AG10803 (cell line): ENCODE measurements around the gene TTLL11.
"Not testable (repeated sequence)": the region's sequence is repeated elsewhere in the genome, so short reads cannot be mapped to it uniquely, and the experiment has no call there.

ENCODE experiments used
- DNase-seq: peaks from one replicate; pipeline ENCODE4 v3.0.0; 2010; ENCODE audit warnings: low read depth
- H3K4me3 ChIP-seq: 2 replicates; pipeline ENCODE4 v1.5.1; 2011; ENCODE audit warnings: mild to moderate bottlenecking, low read length, control low read depth
- TF ChIP-seq, protein P1 (sequence below): conservative IDR thresholded peaks from 2 replicates; pipeline ENCODE4 v1.5.1; 2011; ENCODE audit warnings: mild to moderate bottlenecking, low read length, control low read depth, inconsistent platforms

Gene TTLL11

DNA sequence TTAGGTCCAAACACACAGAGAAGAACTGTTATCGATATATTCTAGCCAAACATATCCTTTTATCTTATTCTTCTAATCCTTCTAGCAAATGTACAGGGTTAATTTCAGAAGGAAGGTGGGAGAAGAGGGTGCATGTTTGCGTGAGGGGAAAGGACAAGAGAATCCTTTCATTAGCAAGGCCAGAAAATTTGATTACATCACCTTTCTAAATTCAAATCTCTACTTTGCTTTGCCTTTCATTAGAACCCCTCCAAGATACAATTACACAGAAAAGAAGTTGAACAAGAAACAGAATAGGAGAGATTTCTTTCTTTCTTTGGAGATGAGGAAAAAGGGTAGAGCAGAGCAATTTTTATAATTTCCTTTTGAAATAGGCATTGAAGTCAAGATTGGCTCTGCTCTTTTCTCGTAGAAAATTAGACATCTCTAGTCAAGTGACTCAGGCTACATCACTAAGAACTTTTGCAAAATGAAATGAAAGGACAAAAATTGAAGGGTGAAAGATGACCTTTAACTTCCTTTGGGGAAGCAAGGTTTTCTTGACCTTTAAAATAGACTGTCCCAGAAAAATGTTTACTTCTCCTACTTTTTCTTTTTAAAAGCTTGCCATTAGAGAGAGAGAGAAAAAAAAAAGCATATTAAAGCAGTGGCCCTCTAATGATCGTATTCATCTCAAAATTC lies 81.2 kb downstream of the TTLL11 start:
- TF ChIP-seq, protein P1, sequence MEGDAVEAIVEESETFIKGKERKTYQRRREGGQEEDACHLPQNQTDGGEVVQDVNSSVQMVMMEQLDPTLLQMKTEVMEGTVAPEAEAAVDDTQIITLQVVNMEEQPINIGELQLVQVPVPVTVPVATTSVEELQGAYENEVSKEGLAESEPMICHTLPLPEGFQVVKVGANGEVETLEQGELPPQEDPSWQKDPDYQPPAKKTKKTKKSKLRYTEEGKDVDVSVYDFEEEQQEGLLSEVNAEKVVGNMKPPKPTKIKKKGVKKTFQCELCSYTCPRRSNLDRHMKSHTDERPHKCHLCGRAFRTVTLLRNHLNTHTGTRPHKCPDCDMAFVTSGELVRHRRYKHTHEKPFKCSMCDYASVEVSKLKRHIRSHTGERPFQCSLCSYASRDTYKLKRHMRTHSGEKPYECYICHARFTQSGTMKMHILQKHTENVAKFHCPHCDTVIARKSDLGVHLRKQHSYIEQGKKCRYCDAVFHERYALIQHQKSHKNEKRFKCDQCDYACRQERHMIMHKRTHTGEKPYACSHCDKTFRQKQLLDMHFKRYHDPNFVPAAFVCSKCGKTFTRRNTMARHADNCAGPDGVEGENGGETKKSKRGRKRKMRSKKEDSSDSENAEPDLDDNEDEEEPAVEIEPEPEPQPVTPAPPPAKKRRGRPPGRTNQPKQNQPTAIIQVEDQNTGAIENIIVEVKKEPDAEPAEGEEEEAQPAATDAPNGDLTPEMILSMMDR = no peak
- DNase-seq = no peak

DNA sequence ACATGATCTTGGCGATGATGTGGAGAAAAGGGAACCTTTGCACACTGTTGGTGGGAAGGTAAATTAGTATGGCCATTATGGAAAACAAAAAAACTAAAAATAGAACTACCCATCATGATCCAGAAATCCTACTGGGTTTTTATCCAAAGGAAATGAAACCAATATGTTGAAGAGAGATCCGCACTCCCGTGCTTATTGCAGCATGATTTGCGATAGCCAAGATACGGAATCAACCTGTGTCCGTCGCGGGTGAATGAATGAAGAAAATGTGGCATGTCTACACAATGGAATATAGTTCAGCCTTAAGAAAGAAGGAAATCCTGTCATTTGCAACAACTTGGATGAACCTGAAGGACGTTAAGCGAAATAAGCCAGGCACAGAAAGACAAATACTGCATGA lies 84.5 kb downstream of the TTLL11 start:
- no peak overlapping the region for H3K4me3 ChIP-seq
- TF ChIP-seq, protein P1 = no peak
- no peak for DNase-seq

More for the DNA sequence above, 81.2 kb downstream of the TTLL11 start:
- no peak overlapping the region for H3K4me3 ChIP-seq

DNA sequence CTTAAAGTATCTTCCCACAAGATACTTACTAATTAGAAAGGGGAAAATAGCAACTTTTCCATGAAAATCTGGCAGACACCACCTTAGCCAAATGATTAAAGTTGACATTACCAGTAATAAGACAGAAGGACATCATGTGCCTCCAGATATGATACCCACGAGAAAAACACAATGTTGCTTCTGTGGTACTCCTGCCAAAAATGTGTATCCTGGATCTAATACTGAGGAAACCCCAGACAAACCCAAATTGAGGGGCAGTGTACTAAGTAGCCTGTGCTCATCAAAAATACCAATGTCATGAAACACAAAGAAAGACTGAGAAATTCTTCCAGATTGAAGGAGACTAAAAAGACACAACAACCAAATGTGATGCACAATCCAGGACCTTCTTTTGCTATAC lies 85.3 kb downstream of the TTLL11 start:
- DNase-seq = no peak
- no peak overlapping the region for H3K4me3 ChIP-seq
- TF ChIP-seq, protein P1 = no peak

DNA sequence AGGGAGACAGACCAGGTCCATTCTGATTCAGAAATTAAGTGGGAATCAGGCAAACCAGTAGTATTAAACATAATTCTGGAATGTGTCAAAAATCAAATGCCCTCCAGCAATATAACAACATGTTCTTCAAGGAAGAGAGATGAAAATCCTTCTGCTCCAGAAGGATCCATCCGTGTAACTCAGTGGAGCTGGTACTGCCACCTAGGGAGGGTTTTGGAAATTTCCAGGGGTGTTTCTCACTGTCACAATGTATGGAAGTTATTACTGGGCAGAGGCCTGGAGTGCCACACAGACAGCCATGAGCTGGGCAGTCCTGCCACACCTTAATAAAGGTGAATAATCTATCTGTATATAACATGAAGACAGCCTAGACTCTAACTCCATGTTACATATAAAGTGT lies 87.5 kb downstream of the TTLL11 start:
- TF ChIP-seq, protein P1 = peak; percentile 66
- peak; percentile 38 for DNase-seq
- H3K4me3 ChIP-seq = no peak overlapping the region

DNA sequence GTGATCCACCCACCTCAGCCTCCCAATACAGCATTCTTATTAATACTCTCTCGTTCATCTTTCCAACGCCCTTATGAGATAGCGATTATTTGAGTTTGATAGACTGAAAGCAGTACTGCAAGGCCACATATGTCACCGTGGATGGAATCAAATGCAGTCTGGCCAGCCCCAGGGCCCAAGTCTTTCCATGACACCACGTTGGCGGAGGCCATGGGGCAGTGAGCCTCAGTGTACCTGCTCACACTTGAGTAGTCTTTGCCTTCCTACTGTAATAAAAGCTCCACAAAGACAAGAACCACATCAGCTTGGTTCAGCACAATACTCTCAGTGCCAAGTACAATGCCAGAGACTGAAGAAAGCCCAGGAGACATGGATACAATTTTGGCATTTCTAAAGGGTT lies 88.5 kb downstream of the TTLL11 start:
- no peak for DNase-seq
- TF ChIP-seq, protein P1 = no peak
- H3K4me3 ChIP-seq = no peak overlapping the region

DNA sequence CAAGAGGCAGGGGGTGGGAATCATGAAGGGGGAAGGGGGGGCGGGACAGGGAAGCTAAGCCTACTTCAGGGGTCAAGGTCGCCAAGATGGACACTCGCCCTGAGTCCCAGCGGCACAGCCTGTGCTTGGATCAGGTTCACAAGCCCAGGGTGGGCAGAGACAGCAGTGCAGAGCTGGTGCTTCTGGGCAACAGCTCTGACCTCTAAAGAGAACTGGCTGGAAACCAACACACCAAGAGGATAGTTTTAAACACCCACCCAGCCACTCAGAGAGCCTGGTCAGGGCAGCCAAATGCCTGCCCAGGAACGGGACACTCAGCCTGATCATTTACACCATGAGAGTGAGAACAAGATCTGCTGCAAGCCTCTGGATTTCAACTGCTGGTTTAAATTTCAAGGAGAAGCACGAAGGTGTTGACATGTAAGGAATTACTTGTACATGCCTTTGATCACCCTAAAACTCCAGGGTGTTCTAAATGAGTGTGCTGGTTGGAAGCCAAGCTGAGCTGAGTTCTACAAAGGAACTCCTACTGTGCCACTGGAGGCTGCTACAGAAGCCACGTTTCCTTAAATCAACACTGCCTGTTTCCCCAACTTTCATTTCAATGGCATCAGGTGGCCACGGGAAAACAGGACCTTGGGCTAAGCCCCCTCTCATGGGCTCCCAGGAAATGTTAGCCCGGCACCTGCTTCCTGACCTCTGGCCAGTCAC lies 91.5 kb downstream of the TTLL11 start:
- peak; percentile 43 for DNase-seq
- H3K4me3 ChIP-seq = no peak overlapping the region
- TF ChIP-seq, protein P1 = no peak

DNA sequence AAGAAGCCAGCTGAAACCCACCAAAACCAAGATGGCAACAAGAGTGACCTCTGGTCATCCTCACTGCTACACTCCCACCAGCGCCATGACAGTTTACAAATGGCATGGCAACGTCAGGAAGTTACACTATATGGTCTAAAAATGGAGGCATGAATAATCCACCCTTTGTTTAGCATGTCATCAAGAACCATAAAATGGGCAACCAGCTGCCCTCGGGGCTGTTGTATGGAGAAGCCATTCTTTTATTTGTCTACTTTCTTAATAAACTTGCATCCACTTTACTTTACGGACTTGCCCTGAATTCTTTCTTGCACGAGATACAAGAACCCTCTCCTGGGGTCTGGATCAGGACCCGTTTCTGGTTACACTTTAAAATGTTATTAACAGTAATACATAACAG lies 92.6 kb downstream of the TTLL11 start:
- not testable (repeated sequence) for DNase-seq, H3K4me3 ChIP-seq
